ENCODE measurements around the gene WDR5. TPM values are rescaled to one million over a fixed set of nuclear protein-coding genes. Genes with fewer than 3 reads are reported as not detected.

The WDR5 gene
- total and polyA plus RNA-seq, 10 of the 15 experiments (the other 5 are each of a cell fraction or from before 2014, with no cell fraction given) = 1.4 to 43.7 (median 33.2) TPM

- TF ChIP-seq, protein P1, sequence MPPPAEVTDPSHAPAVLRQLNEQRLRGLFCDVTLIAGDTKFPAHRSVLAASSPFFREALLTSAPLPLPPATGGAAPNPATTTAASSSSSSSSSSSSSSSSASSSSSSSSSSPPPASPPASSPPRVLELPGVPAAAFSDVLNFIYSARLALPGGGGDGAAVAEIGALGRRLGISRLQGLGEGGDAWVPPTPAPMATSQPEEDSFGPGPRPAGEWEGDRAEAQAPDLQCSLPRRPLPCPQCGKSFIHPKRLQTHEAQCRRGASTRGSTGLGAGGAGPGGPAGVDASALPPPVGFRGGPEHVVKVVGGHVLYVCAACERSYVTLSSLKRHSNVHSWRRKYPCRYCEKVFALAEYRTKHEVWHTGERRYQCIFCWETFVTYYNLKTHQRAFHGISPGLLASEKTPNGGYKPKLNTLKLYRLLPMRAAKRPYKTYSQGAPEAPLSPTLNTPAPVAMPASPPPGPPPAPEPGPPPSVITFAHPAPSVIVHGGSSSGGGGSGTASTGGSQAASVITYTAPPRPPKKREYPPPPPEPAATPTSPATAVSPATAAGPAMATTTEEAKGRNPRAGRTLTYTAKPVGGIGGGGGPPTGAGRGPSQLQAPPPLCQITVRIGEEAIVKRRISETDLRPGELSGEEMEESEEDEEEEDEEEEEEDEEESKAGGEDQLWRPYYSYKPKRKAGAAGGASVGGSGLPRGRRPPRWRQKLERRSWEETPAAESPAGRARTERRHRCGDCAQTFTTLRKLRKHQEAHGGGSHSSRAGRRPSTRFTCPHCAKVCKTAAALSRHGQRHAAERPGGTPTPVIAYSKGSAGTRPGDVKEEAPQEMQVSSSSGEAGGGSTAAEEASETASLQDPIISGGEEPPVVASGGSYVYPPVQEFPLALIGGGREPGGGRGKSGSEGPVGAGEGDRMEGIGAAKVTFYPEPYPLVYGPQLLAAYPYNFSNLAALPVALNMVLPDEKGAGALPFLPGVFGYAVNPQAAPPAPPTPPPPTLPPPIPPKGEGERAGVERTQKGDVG (CRISPR knock-in tag; IDR thresholded peaks at IDR 0.05) = no peak
- TF ChIP-seq CREM (IDR thresholded peaks at IDR 0.05; ENCODE audit: low read depth) (no peak), KAT2A (conservative IDR thresholded peaks at IDR 0.05; ENCODE audit: control insufficient read depth, low read depth, low read length) (no peak), CHD4 (IDR thresholded peaks at IDR 0.05) (no peak), RUNX3 (IDR thresholded peaks at IDR 0.05; ENCODE audit: low read length) (no peak), DPF2 (IDR thresholded peaks at IDR 0.05) (no peak), EGR1 (IDR thresholded peaks at IDR 0.05; ENCODE audit: borderline replicate concordance in 1 of 2, low read depth in 2 of 2, low read length in 2 of 2) (no peak), ATF7 (IDR thresholded peaks at IDR 0.05; ENCODE audit: low read depth) (no peak), SPI1 (IDR thresholded peaks at IDR 0.05; ENCODE audit: borderline replicate concordance, insufficient read depth, low read depth, low read length) (no peak)
These were observed 40.7 kb downstream of the WDR5 start (continued) for GRCh38 chr9:134176599-134176968.

DNA sequence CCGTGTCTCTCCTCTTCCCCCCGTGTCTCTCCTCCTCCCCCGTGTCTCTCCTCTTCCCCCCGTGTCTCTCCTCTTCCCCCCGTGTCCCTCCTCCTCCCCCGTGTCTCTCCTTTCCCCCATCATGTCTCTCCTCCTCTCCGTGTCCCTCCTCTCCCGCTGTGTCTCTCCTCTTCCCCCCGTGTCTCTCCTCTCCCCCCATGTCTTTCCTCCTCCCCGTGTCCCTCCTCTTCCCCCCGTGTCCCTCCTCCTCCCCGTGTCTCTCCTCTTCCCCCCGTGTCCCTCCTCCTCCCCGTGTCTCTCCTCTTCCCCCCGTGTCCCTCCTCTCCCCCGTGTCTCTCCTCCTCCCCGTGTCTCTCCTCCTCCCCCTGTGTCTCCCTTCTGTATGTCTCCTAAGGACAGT is 41.3 kb downstream of the WDR5 start:
- H3K4me3 ChIP-seq = no peak overlapping the region
- 7% methylated on average over 2 of the region's 17 CpGs for WGBS (ENCODE audit: insufficient coverage, insufficient replicate concordance, low lambda C conversion rate, missing lambda C conversion rate)
- in situ Hi-C loops (cut with MboI) = no loop called here
- no peak overlapping the region for H3K9ac ChIP-seq (ENCODE audit: control insufficient read depth, insufficient read depth, low read length)
- H4K20me1 ChIP-seq (ENCODE audit: control insufficient read depth, insufficient read depth) = no peaks in the 10 kb centered on the region
- no peaks in the 10 kb centered on the region for H3K36me3 ChIP-seq (ENCODE audit: control insufficient read depth in 2 of 2, insufficient read depth in 2 of 2, low read length in 1 of 2)
- no peak overlapping the region for H3K4me2 ChIP-seq (ENCODE audit: control insufficient read depth, insufficient read depth)
- intact Hi-C loops (cut with micrococcal nuclease; ENCODE audit: unreplicated experiment) = no loop called here
- ChIA-PET SMC1A (ENCODE audit: uncharacterized antibody, unreplicated experiment) (no interaction called here), POLR2A (no interaction called here), CTCF (no interaction called here), RAD21 (ENCODE audit: unreplicated experiment) (interaction anchor here (1.3 kb wide), 1 partner anchor 266 kb away, joined by 5 read pairs; no protein-coding TSS in a partner anchor)
- peaks cover 8% of the 10 kb centered on the region for H3K4me1 ChIP-seq (ENCODE audit: control insufficient read depth, insufficient read depth, low read length)
- FAIRE-seq (no peak), DNase-seq (ENCODE audit: low read depth, low spot score) (no peak), ATAC-seq (no peak)
- TF ChIP-seq NFXL1 (IDR thresholded peaks at IDR 0.05; ENCODE audit: borderline replicate concordance) = no peak
- H3K79me2 ChIP-seq (ENCODE audit: control insufficient read depth, insufficient read depth, low read length) = no peaks in the 10 kb centered on the region
- no peaks in the 10 kb centered on the region; a peak in 1 of 4 replicates for H3K27me3 ChIP-seq (replicated peaks in 1 of 2; ENCODE audit: control insufficient read depth in 2 of 2, insufficient read depth in 2 of 2, low read length in 1 of 2)
- H2AFZ ChIP-seq (ENCODE audit: control insufficient read depth, low read depth, low read length) = no peak overlapping the region
- no peaks in the 10 kb centered on the region for H3K9me3 ChIP-seq (replicated peaks; ENCODE audit: control insufficient read depth, insufficient read depth, low read length)
- no peak overlapping the region for H3K27ac ChIP-seq (ENCODE audit: control insufficient read depth, insufficient read depth)
- no TSS peak for BruUV-seq (replicated peaks)

Data from GM12878 (cell line).